HTERT RPE-1 (cell line): ENCODE data around the gene ARHGAP26.

Experiments
- in situ Hi-C: fragments of 300-500 bp; cut with MboI; formaldehyde crosslinking; loops from 4 replicates; pipeline ENCODE4 v1.14.3; 2020; ENCODE audit warnings: low sequenced_read_pairs

ARHGAP26 gene

GRCh38 chr5:143248822-143249579 is 478.8 kb downstream of the ARHGAP26 start:
- in situ Hi-C loops, result no loop called here

- in situ Hi-C loops, result no loop called here
Measured at GRCh38 chr5:143249851-143250250, 479.7 kb downstream of the ARHGAP26 start.

- in situ Hi-C loops, result no loop called here
Measured at GRCh38 chr5:143251190-143251589, 481.0 kb downstream of the ARHGAP26 start.

- in situ Hi-C loops, result no loop called here
Measured at GRCh38 chr5:143251946-143252345, 481.8 kb downstream of the ARHGAP26 start.

GRCh38 chr5:143254819-143255218 is 484.6 kb downstream of the ARHGAP26 start:
- in situ Hi-C loops, result no loop called here

- in situ Hi-C loops, result no loop called here
Measured at GRCh38 chr5:143258559-143259253, 488.5 kb downstream of the ARHGAP26 start.

GRCh38 chr5:143259254-143259605 is 489.1 kb downstream of the ARHGAP26 start:
- in situ Hi-C loops, result no loop called here

- in situ Hi-C loops, result no loop called here
Measured at GRCh38 chr5:143261748-143262392, 491.7 kb downstream of the ARHGAP26 start.

GRCh38 chr5:143262393-143263174 is 492.4 kb downstream of the ARHGAP26 start:
- in situ Hi-C loops, result no loop called here

- in situ Hi-C loops, result no loop called here
Measured at GRCh38 chr5:143263272-143263810, 493.2 kb downstream of the ARHGAP26 start.

GRCh38 chr5:143265995-143266394 is 495.8 kb downstream of the ARHGAP26 start:
- in situ Hi-C loops, result no loop called here

- in situ Hi-C loops, result no loop called here
Measured at GRCh38 chr5:143267186-143267585, 497.0 kb downstream of the ARHGAP26 start.

GRCh38 chr5:143268388-143268787 is 498.2 kb downstream of the ARHGAP26 start:
- in situ Hi-C loops, result no loop called here

- in situ Hi-C loops, result no loop called here
Measured at GRCh38 chr5:143271431-143271830, 501.3 kb downstream of the ARHGAP26 start.

GRCh38 chr5:143274952-143275351 is 504.8 kb downstream of the ARHGAP26 start:
- in situ Hi-C loops, result no loop called here

GRCh38 chr5:143275512-143276363 is 505.6 kb downstream of the ARHGAP26 start:
- in situ Hi-C loops, result no loop called here

GRCh38 chr5:143277536-143277935 is 507.4 kb downstream of the ARHGAP26 start:
- in situ Hi-C loops, result no loop called here
